MM.1S (cell line): ENCODE data around the gene ARHGAP26.
A peak's percentile ranks its signal among the peaks of the same experiment; 100 is the strongest.

ENCODE experiments used
- EZH2 ChIP-seq: fragments of 300-600 bp; sonication (generic); optimal IDR thresholded peaks from 2 replicates; pipeline ENCODE3; 2017; ENCODE audit warnings: low read depth, mild to moderate bottlenecking, antibody characterized with exemption, low read length, mixed read lengths
- TF ChIP-seq, protein P1 (sequence below): fragments of 300-600 bp; sonication (generic); IDR thresholded peaks from 2 replicates; pipeline ENCODE4 v1.5.1; 2016; ENCODE audit warnings: antibody characterized with exemption, low read length, mixed read lengths

DNA sequence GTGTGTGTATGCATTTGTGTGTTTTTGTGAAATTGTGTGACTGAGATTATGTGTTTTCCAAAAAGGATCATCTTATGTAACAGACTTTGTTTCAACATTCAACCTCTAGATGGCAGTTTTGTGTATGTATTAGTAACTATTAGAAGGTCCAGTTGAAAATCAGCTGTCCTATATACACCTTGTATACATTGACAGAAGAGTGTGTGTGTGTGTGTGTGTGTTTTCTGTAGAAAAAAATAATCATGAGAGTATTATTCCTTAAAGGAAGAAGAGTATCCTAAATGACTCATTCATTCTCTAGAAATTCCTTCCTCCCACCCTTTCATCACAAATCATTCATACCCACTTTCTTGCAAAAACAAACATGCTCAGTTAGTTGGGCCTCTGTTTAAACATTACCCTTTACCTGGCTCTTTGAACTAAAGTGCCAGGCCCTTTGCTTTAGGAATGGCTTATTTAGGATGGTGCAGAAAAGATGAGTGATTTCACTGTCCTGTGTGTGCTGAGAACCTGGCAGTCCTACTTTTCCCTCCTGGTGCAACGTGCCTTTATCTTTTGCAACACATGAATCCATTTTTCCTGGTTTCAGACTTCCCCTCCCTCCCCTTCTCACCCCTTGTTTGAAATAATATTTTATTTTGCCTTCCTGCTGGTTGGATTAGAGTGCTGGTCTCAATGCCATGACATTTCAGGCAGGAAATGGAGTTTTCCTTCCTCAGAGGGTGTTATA is 152.2 kb downstream of the ARHGAP26 start:
- TF ChIP-seq, protein P1, sequence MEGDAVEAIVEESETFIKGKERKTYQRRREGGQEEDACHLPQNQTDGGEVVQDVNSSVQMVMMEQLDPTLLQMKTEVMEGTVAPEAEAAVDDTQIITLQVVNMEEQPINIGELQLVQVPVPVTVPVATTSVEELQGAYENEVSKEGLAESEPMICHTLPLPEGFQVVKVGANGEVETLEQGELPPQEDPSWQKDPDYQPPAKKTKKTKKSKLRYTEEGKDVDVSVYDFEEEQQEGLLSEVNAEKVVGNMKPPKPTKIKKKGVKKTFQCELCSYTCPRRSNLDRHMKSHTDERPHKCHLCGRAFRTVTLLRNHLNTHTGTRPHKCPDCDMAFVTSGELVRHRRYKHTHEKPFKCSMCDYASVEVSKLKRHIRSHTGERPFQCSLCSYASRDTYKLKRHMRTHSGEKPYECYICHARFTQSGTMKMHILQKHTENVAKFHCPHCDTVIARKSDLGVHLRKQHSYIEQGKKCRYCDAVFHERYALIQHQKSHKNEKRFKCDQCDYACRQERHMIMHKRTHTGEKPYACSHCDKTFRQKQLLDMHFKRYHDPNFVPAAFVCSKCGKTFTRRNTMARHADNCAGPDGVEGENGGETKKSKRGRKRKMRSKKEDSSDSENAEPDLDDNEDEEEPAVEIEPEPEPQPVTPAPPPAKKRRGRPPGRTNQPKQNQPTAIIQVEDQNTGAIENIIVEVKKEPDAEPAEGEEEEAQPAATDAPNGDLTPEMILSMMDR, result peak; percentile 50
- TF ChIP-seq EZH2, result no peak
